ENCODE results near the gene HLA-DRB5.

DNA sequence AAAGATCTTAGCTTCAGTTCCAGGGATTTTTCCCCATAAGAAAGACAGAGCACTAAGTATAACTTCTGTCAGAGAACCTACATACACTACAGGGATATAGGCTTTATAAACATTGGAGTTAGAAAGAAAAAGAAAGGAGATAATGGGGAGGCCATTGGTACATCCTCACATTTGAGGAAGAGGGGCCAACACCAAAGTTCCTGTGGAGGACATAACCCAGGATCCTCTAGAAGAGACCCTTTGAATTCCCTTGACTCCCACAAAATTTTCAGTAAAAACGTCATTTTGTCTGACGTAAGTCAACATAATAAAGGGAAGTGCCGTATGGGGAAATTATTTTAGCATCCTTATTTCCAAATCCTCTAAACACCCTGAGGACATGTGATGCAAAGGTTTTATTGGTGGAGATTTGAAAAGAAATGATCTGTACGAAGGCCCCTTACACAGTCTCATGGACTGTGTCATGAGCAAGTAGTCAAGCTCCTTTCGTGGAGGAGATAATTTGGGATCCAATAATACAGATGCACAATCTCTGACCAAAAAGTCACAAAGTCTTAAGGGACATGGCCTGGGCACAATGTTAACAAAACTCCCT is 57.2 kb downstream of the HLA-DRB5 start:
- TF ChIP-seq POLR2AphosphoS5 (IDR thresholded peaks at IDR 0.05; ENCODE audit: low read depth) (no peak), CTCF (IDR thresholded peaks at IDR 0.05; ENCODE audit: insufficient read depth, low read length) (no peak)
